GM19324 (cell line): Measurements from ENCODE around the gene NCKAP5.

Experiments
- ATAC-seq: cut with Tn5 transposase; IDR thresholded peaks from one replicate; pipeline ENCODE4 v1.9.1; 2021; ENCODE audit warnings: mild to moderate bottlenecking, moderate library complexity; ENCODE audit not compliant: unreplicated experiment, low FRiP score

Gene NCKAP5

DNA sequence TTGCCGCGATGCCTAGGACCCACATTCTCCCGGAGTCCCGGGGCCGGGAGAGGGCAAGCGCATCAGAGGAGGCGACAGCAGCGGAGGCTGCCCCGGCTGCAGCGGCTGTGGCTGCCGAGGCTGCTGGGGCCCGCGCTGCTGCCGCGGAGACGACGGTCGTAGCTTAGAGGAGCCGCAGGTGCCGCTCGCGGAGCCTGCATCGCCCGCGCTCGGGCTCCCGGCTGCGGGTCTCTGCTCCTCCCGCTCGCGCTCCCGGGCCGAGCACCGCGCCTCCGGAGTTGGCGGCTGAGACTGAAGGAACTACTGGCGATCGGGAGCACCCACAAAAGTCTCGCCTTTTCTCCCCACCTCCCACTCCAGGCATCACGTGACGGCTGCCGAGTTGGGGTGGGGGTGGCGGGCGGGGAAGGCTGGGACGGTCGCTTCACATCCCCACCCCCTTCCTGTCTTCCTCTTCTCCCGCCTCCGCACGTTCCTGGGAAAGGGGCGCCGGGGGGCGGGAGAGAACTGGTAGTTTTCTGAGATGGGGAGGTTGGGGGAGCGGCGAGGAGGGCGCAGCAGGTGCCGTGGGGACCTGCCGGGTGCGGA, 898.3 kb downstream of the NCKAP5 start, which contains the start of gene LYPD1:
LYPD1 (minus strand) TSS at position 298 of the 588 bp plus-strand sequence; CDS start at position 25, 273 bp downstream.
- no peak for ATAC-seq

GRCh38 chr2:132668987-132669907, 899.0 kb downstream of the NCKAP5 start:
- no peak for ATAC-seq

DNA sequence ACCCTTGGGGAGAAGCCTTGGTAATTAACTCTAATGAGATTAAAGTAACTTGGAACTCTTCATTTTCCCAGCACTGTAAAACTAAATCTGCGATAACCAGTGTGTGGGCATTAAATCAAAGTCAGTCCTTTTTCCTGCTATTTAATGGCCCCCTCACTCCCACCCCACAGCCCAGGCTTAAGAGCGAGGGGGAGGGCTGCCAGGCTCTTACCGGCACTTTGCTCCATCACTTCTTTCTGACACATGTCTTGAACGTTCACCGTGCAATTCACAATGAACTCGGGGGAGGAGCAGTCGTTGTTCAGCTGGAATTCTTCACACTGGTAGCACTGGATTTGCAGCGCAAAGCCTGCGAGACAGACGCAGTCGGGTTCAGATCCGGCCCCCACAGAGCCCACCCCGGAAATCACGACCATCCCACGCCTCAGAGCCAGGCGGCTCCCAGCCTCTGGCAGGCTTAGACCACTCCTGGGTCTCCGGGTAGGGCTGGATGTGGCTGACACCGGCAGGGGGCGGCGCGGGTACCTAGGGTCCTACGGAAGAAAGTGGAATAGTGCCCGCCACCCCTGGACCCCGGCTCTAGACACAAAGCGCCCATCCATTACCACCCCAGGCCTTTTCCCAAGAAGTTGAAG, 900.0 kb downstream of the NCKAP5 start:
- no peak for ATAC-seq

DNA sequence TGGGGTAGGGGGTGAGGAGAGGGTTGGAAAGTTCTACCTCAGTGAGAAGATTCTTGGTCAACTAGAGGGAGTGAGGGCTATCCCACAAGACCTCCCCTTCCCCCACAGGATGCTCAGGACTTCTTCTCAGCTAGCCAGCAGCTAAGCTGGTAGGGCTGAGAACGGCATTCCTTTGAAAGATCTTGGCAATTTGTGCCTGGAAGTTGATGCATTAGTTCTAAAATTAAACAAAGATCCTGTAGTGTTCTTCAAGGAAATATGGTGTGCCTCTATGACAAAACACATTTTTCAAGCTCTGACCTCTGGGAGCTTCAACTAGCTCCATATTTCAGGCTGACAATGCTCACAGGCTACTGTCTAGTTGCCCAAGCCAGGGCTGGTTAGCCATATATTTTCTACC, 900.6 kb downstream of the NCKAP5 start:
- ATAC-seq, result no peak

GRCh38 chr2:132665401-132666140, 902.7 kb downstream of the NCKAP5 start:
- no peak for ATAC-seq

DNA sequence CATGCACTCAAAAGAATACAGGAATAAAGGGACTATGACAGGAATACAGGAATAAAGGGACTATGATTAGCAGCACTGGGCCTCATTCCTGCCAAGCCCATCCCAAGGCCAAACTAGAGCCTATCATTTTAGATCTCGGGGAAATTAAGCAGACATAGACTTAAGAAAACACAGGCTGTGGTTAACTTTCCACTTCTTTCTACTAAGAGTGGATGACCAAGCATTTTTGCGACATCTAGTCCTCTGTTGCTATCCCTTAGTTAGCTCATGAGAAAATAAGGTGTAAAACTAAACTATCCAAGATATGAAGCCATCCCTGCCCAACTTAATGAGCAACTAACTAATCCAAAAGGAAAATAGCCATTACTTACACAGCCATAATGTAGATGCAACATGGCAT, 904.2 kb downstream of the NCKAP5 start:
- ATAC-seq, result no peak

- ATAC-seq, result no peak
Measured at GRCh38 chr2:132662732-132663131, 905.5 kb downstream of the NCKAP5 start.

DNA sequence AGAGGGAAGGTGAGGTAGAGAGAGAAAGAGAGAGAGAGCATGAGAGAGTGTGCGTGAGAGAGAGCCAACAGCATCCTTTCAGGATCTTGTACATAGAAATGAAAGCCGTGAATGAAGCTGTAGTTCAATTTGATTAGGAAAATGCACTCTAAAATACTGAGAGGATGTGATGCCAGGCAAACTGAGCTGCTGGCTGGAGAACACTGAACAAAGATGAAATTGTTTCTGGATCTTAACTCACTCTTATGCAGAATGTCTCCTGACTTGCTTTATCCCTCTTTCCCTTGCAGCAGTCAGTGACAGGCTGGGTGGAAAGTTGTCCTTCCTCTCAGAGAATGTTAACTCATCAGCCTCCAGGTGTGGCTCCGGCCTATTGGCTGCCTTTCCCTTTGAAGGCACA, 908.9 kb downstream of the NCKAP5 start:
- ATAC-seq, result no peak

- no peak for ATAC-seq
Measured at GRCh38 chr2:132656266-132656975, 911.8 kb downstream of the NCKAP5 start.

GRCh38 chr2:132654968-132655367, 913.3 kb downstream of the NCKAP5 start:
- ATAC-seq, result no peak

DNA sequence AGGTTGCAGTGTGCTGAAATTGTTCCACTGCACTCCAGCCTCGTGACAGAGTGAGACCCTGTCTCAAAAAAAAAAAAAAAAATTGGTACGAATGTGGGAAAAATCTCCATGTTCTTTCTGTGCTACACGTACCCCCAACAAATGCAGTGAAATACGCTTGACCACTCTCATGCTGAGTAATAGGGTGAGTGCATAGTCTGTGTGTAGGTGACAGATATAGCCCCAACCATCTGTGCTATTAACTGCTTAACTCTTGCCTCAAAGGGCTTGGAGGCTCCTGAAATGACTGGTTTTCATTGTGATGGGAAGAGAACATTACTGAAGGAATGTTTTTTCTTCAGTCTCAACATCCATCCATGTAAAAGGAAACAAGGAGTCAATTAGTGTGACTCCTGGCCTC, 913.9 kb downstream of the NCKAP5 start:
- no peak for ATAC-seq

- ATAC-seq, result no peak
Measured at GRCh38 chr2:132652474-132652873, 915.8 kb downstream of the NCKAP5 start.

- ATAC-seq, result no peak
Measured at GRCh38 chr2:132651115-132652045, 916.9 kb downstream of the NCKAP5 start.

GRCh38 chr2:132646540-132647108, 921.6 kb downstream of the NCKAP5 start:
- ATAC-seq, result no peak

DNA sequence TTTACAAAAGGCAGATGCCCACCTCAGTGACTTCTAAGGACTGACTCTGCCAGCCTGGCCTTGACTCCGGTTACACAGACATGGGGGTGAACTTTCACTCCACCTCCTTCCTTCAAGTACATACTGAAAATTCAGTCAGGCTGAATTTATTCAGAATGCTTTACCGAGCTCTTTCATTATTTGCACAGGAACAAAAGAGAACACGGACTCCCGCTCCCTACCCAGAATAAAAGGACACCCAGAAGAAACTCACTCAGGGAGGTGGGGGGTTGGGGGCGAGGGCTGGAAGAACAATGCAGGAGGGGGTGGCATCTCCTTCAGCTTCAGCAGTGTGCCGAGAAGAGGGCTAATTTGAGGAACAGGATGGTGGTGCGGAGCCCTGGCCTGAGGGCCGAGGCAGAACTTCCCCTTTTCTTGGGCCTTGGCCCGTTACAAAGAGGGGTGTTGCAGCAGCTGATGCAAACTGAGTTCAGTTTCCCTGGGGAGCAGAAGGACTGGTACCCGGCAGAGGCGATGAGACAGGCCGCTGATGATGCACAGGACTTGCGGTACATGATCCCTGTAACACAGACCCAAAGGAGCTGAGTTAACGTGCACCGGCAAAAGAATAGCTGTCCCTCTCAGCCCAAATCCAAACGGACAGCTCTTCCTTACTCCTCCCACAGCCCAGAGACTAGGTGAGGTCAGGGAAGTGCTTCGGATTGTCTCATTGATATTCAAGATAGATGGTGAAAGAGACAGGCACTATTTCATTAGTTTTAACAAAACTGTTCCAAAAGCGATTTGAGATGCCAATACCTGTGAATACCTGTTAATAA, 922.3 kb downstream of the NCKAP5 start:
- no peak for ATAC-seq

GRCh38 chr2:132645176-132645575, 923.1 kb downstream of the NCKAP5 start:
- ATAC-seq, result no peak

GRCh38 chr2:132642415-132642814, 925.8 kb downstream of the NCKAP5 start:
- no peak for ATAC-seq

DNA sequence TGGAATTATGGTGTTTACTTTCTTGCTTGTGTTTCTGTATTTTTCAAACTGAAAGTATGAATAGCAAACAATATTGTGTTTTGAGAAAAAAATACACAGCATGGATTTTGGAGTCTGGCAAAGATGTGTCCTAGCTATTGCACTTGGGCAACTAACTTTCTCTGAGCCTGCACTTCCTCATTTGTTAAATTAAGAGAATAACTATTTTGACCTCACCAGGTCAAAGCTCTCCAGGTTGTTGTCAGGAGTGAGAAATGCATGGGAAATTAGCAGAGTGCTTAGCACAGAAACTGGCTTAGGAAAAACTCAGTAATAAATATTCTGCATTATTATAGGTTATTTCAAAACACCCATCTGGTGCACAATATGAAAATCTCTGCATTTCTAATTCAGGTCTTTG, 926.4 kb downstream of the NCKAP5 start:
- ATAC-seq, result no peak
